Activated B cell treated with CpG ODN at 0.5 μM for 24 hours (primary cell): Measurements from ENCODE around the gene ZNF622. TPM values are rescaled to one million over a fixed set of nuclear protein-coding genes. Genes with fewer than 3 reads are reported as not detected.

Source experiments
- ATAC-seq: fragments of 200-7000 bp; cut with Tn5 transposase; one replicate; pipeline ENCODE4 v1.10.0; 2021; ENCODE audit warnings: low read depth, mild to moderate bottlenecking, moderate library complexity
- CTCF ChIA-PET: fragments of 350-600 bp; sonication (Branson Sonifier 250); formaldehyde crosslinking; loops from one replicate; lab custom pipeline; 2021; ENCODE audit warnings: antibody characterized with exemption; lab: Charles Lee
- POLR2A ChIA-PET: fragments of 350-600 bp; sonication (Branson Sonifier 250); formaldehyde crosslinking; loops from one replicate; lab custom pipeline; 2021; ENCODE audit warnings: antibody characterized with exemption; lab: Charles Lee
- DNase-seq: peaks from one replicate; pipeline ENCODE4 v3.0.0; 2022
- H3K27ac Mint-ChIP-seq: one replicate; pipeline ENCODE4 v1.8.0; 2020; ENCODE audit warnings: mixed read lengths
- H3K27me3 Mint-ChIP-seq: one replicate; pipeline ENCODE4 v1.8.0; 2021; ENCODE audit warnings: mixed read lengths
- H3K36me3 Mint-ChIP-seq: one replicate; pipeline ENCODE4 v1.8.0; 2021; ENCODE audit warnings: low read depth, mixed read lengths
- H3K4me1 Mint-ChIP-seq: one replicate; pipeline ENCODE4 v1.8.0; 2021; ENCODE audit warnings: mixed read lengths
- H3K4me3 Mint-ChIP-seq: one replicate; pipeline ENCODE4 v1.8.0; 2020; ENCODE audit warnings: mild to moderate bottlenecking, mixed read lengths
- H3K9me3 Mint-ChIP-seq: one replicate; pipeline ENCODE4 v1.8.0; 2020; ENCODE audit warnings: mixed read lengths
- intact Hi-C: fragments of 100-400 bp; cut with micrococcal nuclease; formaldehyde crosslinking; loops from one replicate; pipeline ENCODE4 v1.15.1; 2024
- total RNA-seq: library from RNA; stranded (reverse); gene quantifications from 2 replicates; pipeline ENCODE4 v1.2.3, GENCODE V29; 2022
- TF ChIP-seq, protein P1 (sequence below): fragments of 200-600 bp; IDR thresholded peaks from one replicate; pipeline ENCODE4 v1.8.0; 2022; ENCODE audit warnings: antibody characterized with exemption, mild to moderate bottlenecking

Gene ZNF622
- total RNA-seq, 1 donor from 2014 or later, result 39.5 TPM

DNA sequence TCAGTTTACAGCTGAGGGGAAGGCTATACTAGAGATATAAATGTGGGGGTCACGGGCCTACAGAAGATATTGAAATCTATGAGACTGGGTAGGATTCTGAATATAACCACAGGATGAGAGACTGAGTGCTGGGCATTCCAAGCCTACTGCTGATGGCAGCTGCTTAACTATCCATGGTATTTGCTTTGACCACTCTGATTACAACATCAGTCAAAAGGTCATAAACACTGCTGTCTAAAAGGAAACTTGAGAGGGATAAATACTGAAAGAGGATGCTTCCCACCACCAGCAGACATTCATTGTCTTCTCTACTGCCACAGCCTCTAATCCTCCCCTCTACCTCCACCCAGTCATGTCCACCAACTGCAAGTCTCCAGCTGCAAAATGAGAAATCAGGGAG lies 3.8 kb downstream of the ZNF622 start:
- no peak for ATAC-seq
- Mint-ChIP-seq H3K4me1 (peaks cover 76% of the 10 kb centered on the region), H3K36me3 (peaks cover 88% of the 10 kb centered on the region), H3K9me3 (no peaks in the 10 kb centered on the region), H3K4me3 (no peak overlapping the region), H3K27ac (no peak overlapping the region), H3K27me3 (no peaks in the 10 kb centered on the region)
- no peak for DNase-seq
- intact Hi-C loops, result no loop called here
- TF ChIP-seq, protein P1, sequence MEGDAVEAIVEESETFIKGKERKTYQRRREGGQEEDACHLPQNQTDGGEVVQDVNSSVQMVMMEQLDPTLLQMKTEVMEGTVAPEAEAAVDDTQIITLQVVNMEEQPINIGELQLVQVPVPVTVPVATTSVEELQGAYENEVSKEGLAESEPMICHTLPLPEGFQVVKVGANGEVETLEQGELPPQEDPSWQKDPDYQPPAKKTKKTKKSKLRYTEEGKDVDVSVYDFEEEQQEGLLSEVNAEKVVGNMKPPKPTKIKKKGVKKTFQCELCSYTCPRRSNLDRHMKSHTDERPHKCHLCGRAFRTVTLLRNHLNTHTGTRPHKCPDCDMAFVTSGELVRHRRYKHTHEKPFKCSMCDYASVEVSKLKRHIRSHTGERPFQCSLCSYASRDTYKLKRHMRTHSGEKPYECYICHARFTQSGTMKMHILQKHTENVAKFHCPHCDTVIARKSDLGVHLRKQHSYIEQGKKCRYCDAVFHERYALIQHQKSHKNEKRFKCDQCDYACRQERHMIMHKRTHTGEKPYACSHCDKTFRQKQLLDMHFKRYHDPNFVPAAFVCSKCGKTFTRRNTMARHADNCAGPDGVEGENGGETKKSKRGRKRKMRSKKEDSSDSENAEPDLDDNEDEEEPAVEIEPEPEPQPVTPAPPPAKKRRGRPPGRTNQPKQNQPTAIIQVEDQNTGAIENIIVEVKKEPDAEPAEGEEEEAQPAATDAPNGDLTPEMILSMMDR, result no peak
- CTCF ChIA-PET, result no interaction called here
- POLR2A ChIA-PET, result no interaction called here

DNA sequence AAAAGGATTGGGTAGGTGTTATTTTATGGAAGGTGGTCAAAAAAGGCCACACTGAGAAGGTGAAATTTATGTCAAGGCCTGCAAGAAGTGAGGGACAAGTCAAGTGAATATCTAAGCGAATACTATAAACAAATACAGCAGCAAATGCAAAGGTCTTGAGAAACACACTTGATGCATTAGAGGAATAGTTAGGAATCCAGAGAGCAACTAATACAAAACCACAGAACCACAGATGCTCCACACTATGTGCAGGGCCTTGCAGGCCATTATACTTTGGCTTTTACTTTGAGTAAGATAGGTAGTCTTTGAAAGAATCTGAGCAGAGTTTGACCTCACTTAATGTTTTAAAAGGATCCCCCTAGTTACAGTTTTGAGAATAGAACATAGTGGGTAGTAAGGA lies 4.6 kb downstream of the ZNF622 start:
- ChIA-PET CTCF (no interaction called here), POLR2A (no interaction called here)
- intact Hi-C loops, result no loop called here
- H3K27me3 Mint-ChIP-seq, result no peaks in the 10 kb centered on the region
- no peak for DNase-seq
- no peaks in the 10 kb centered on the region for H3K9me3 Mint-ChIP-seq
- no peak overlapping the region for H3K27ac Mint-ChIP-seq
- TF ChIP-seq, protein P1, result no peak
- no peak for ATAC-seq
- peaks cover 92% of the 10 kb centered on the region for H3K36me3 Mint-ChIP-seq
- H3K4me3 Mint-ChIP-seq, result no peak overlapping the region
- peaks cover 76% of the 10 kb centered on the region for H3K4me1 Mint-ChIP-seq

DNA sequence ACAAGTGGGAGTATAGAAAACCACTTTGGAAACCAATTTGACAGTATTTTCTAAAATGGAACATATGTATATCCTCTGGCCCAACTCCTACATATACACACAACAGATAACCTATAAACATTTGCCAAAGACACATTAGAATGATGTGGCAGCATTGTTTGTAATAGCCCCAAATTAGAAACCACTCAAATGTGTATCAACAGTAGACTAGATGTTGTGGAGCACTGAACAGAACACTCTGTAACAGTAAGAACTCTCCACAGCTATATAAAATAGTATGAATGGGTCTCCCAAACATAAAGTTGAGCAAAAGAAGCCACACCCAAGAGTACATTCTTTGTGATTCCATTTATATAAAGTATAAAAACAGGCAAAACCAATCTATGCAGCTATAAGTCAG lies 6.1 kb downstream of the ZNF622 start:
- ATAC-seq (no peak), DNase-seq (no peak)
- Mint-ChIP-seq H3K9me3 (no peaks in the 10 kb centered on the region), H3K27ac (no peak overlapping the region), H3K36me3 (peaks cover 89% of the 10 kb centered on the region), H3K4me3 (no peak overlapping the region), H3K27me3 (no peaks in the 10 kb centered on the region), H3K4me1 (peaks cover 76% of the 10 kb centered on the region)
- intact Hi-C loops, result no loop called here
- ChIA-PET CTCF (no interaction called here), POLR2A (interaction anchor here (0.6 kb wide), 1 partner anchor 82 kb away, joined by 3 read pairs; no protein-coding TSS in a partner anchor)
- TF ChIP-seq, protein P1, result no peak

DNA sequence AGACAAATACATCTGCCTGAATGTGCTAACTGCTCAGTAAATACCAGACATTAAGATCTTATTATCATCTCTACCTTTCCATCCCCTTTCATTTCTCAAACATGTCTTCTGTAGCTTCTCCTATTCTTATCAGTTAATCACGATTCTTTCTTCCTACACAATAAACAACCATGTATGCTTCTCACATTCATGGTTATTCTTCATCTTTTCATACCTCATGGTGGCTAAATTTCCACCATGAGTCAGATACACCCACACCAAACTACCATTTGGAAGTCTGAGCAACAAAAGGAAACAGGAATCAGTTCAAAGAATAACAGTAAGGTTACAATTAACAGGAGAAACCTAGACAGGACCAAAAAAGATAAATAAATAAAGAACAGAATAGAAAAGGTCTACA lies 7.7 kb downstream of the ZNF622 start:
- Mint-ChIP-seq H3K27ac (no peak overlapping the region), H3K9me3 (no peaks in the 10 kb centered on the region), H3K4me3 (no peak overlapping the region), H3K4me1 (peaks cover 61% of the 10 kb centered on the region), H3K36me3 (peaks cover 85% of the 10 kb centered on the region), H3K27me3 (no peaks in the 10 kb centered on the region)
- ATAC-seq (no peak), DNase-seq (no peak)
- CTCF ChIA-PET, result interaction anchor here (0.7 to 1.2 kb wide), 5 partner anchors 10 to 1353 kb away, joined by 3 to 6 read pairs (median 3); no protein-coding TSS in a partner anchor
- intact Hi-C loops, result no loop called here
- TF ChIP-seq, protein P1, result no peak
- POLR2A ChIA-PET, result interaction anchor here (1.0 kb wide), 1 partner anchor 98 kb away, joined by 3 read pairs; no protein-coding TSS in a partner anchor

DNA sequence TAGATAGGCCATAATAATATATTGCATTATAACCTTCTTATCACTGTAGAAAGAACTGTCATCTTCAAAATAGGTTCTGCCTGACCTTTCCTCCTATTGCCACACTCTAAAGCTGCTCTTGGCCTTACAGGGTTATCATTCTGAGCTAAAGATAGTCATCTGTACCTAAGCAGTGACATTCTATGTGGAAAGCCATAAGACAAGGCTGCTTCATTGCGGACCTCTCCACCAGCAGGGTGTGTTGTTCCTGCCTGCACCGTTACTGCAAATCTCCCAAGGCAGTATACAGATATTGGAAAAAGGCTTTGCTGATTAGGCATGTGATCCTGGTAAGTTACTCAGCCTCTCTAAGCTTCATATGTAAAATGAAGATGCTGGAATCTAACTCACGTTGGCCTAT lies 8.1 kb downstream of the ZNF622 start:
- no peak for DNase-seq
- intact Hi-C loops, result no loop called here
- TF ChIP-seq, protein P1, result no peak
- ATAC-seq, result no peak
- Mint-ChIP-seq H3K27ac (no peak overlapping the region), H3K4me1 (peaks cover 58% of the 10 kb centered on the region), H3K4me3 (no peak overlapping the region), H3K36me3 (peaks cover 84% of the 10 kb centered on the region), H3K9me3 (no peaks in the 10 kb centered on the region), H3K27me3 (no peaks in the 10 kb centered on the region)
- CTCF ChIA-PET, result interaction anchor here (0.8 to 3.0 kb wide), 3 partner anchors 9 to 297 kb away, joined by 3 to 23 read pairs (median 3); partner anchors contain the start of gene ZNF622
- POLR2A ChIA-PET, result no interaction called here
